HFFc6 (cell line): ENCODE measurements around the gene POMGNT1. TPM values are rescaled to one million over a fixed set of nuclear protein-coding genes. Genes with fewer than 3 reads are reported as not detected.

Experiments
- DNase-seq: peaks from one replicate; pipeline ENCODE4 v3.0.0-alpha.2; 2018
- H3K27ac Mint-ChIP-seq: 2 replicates; pipeline ENCODE4 v1.8.0; 2020; ENCODE audit warnings: mild to moderate bottlenecking, mixed read lengths
- H3K27me3 Mint-ChIP-seq: 2 replicates; pipeline ENCODE4 v1.8.0; 2021; ENCODE audit warnings: mild to moderate bottlenecking, moderate library complexity, mixed read lengths; ENCODE audit not compliant: insufficient read depth
- H3K36me3 Mint-ChIP-seq: 2 replicates; pipeline ENCODE4 v1.8.0; 2021; ENCODE audit warnings: low read depth, mixed read lengths
- H3K4me1 Mint-ChIP-seq: 2 replicates; pipeline ENCODE4 v1.8.0; 2020; ENCODE audit warnings: low read depth, mixed read lengths
- H3K4me3 Mint-ChIP-seq: 2 replicates; pipeline ENCODE4 v1.8.0; 2020; ENCODE audit warnings: mild to moderate bottlenecking, moderate library complexity, mixed read lengths
- H3K9me3 Mint-ChIP-seq: 2 replicates; pipeline ENCODE4 v1.8.0; 2020; ENCODE audit warnings: mild to moderate bottlenecking, mixed read lengths
- total RNA-seq, 6 experiments: library from RNA; stranded (reverse); fragmentation: NEBNext Ultra II Directional; extraction: Animal tissue kit (Norgen Biotek cat#: 25700); gene quantifications; 2 replicates in 1 of 6; 3 replicates in 5 of 6; pipeline ENCODE4 v1.2.3, GENCODE V29; 2021
- TF ChIP-seq, protein P1 (sequence below): fragments of 200-600 bp; sonication (generic); IDR thresholded peaks from 2 replicates; pipeline ENCODE4 v1.5.0; 2021; ENCODE audit warnings: antibody characterized with exemption, mild to moderate bottlenecking

Gene POMGNT1
- total RNA-seq, 6 experiments from 2014 or later = 103 to 125 (median 119) TPM

DNA sequence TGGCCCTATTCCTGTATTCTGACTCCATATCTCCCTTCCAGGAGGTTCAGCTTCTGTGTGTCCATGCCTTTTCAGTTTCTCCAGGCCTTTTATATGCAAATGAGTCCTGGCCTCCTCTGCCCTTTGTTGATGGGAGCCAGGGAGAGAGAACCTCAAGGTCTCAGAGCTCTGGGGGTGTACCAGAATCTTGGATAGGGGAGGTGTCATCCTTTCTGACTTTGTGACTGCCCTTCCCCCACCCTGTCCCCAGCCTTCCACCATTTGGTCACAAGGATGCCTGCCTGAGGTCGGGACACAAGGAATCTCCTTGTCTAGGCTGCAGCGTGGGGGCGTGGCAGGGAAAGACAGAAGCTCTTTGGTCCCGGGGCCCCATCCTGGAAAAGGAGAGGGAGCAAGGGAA lies 23.5 kb upstream of the POMGNT1 start:
- peaks cover 11% of the 10 kb centered on the region for H3K4me1 Mint-ChIP-seq
- TF ChIP-seq, protein P1, sequence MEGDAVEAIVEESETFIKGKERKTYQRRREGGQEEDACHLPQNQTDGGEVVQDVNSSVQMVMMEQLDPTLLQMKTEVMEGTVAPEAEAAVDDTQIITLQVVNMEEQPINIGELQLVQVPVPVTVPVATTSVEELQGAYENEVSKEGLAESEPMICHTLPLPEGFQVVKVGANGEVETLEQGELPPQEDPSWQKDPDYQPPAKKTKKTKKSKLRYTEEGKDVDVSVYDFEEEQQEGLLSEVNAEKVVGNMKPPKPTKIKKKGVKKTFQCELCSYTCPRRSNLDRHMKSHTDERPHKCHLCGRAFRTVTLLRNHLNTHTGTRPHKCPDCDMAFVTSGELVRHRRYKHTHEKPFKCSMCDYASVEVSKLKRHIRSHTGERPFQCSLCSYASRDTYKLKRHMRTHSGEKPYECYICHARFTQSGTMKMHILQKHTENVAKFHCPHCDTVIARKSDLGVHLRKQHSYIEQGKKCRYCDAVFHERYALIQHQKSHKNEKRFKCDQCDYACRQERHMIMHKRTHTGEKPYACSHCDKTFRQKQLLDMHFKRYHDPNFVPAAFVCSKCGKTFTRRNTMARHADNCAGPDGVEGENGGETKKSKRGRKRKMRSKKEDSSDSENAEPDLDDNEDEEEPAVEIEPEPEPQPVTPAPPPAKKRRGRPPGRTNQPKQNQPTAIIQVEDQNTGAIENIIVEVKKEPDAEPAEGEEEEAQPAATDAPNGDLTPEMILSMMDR = no peak
- H3K4me3 Mint-ChIP-seq = no peak overlapping the region
- peaks cover 4% of the 10 kb centered on the region; the same call in 1 of the 2 replicates for H3K27me3 Mint-ChIP-seq
- no peak for DNase-seq
- H3K36me3 Mint-ChIP-seq = no peaks in the 10 kb centered on the region; the same call in 1 of the 2 replicates
- H3K27ac Mint-ChIP-seq = no peak overlapping the region
- H3K9me3 Mint-ChIP-seq = no peaks in the 10 kb centered on the region

DNA sequence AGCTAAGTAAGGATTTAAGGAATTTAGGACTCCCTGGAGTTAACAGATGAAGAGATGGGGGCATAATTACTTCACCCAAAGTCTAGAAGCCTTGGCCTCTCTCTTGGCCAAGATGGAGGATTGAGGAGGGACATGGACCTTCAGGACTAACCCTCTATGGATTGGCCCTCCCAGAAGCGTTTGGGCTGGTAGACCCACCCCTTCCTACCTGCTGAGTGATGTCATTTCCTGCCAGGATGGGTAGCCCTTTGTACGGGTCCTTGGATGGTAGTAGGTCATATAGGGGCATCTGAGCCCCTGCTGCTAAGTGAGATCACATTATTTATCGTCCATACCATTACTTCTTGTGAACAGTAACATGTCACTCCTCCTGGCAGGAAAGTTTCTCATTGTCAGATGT lies 22.6 kb upstream of the POMGNT1 start:
- Mint-ChIP-seq H3K27me3 (peaks cover 2% of the 10 kb centered on the region; the same call in 1 of the 2 replicates), H3K9me3 (no peaks in the 10 kb centered on the region), H3K36me3 (no peaks in the 10 kb centered on the region; the same call in 1 of the 2 replicates), H3K27ac (no peak overlapping the region), H3K4me1 (peaks cover 11% of the 10 kb centered on the region), H3K4me3 (no peak overlapping the region)
- TF ChIP-seq, protein P1 = no peak
- DNase-seq = no peak

DNA sequence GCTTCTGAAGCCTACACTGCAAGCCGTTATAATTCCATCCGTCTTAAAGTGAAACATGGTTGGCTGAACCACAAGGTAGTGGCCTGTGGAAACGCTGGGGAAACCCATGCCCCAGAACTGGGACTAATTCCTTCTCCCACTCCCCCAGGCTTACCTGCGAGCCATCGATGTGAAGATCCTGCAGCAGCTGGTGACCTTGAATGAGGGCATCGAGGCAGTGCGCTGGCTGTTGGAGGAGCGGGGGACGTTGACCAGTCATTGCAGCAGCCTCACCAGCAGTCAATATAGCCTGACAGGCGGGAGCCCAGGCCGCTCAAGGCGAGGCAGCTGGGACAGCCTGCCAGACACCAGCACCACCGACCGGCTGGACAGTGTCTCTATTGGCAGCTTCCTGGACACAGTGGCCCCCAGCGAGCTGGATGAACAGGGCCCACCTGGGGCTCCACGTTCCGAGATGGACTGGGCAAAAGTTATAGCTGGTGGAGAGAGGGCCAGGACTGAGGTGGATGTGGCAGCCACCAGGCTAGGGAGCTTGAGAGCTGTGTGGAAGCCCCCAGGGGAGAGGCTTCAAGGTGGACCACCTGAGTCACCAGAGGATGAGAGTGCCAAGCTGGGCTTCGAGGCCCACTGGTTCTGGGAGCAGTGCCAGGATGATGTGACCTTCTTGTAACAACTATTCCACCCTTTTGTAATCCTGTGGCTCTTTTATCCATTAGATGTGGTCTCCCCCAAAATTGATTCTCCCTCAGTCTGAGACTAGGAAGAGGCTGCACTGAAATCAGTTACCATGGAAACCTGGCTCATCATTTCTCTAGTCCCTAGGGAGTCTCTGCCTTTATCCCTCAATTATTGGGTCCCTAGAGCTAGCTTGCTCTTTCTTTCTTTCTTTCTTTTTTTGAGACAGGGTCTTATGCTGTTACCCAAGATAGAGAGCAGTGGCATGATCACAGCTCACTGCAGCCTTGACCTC lies 21.6 kb upstream of the POMGNT1 start:
- Mint-ChIP-seq H3K4me3 (no peak overlapping the region), H3K27ac (no peak overlapping the region; the same call in 1 of the 2 replicates), H3K36me3 (no peaks in the 10 kb centered on the region; the same call in 1 of the 2 replicates), H3K27me3 (no peaks in the 10 kb centered on the region; the same call in 1 of the 2 replicates), H3K4me1 (peaks cover 11% of the 10 kb centered on the region), H3K9me3 (no peaks in the 10 kb centered on the region)
- DNase-seq = no peak
- TF ChIP-seq, protein P1 = no peak

DNA sequence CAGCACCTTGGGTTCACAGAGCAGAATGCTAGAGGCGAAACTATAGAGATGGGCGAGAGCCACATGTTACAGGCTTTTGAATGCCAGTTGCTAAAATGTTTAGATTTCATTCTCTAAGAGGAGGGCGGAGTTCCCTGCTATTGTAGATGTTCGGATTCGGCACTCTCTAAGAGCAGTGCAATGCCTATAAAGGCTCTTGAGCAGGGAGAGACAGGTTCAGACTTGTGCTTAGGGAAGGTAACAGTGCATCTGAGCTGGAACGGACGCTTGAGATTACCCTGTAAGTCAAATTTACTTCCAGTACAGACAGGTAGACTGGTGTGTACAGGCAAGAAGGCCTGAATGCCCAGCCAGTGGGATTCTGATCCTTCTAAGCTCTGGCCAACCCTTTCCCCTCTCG lies 20.2 kb upstream of the POMGNT1 start:
- no peak for DNase-seq
- Mint-ChIP-seq H3K27ac (no peak overlapping the region), H3K27me3 (no peaks in the 10 kb centered on the region; the same call in 1 of the 2 replicates), H3K9me3 (no peaks in the 10 kb centered on the region), H3K36me3 (no peaks in the 10 kb centered on the region; the same call in 1 of the 2 replicates), H3K4me1 (peaks cover 4% of the 10 kb centered on the region), H3K4me3 (no peak overlapping the region)
- TF ChIP-seq, protein P1 = no peak

DNA sequence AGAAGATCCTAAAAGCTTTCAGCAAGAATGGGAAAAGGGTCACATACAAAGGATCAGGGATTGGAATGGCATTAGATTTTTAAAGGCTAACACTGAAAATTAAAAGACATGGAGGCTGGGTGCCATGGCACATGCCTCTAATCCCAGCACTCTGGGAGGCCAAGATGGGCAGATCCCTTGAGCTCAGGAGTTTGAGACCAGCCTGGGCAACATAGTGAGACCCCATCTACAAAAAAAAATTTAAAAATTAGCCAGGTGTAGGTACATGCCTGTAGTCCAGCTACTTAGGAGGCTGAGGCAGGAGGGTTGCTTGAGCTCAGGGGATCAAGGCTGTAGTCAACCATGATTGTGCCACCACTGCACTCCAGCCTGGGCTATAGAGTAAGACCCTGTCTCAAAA lies 17.3 kb upstream of the POMGNT1 start:
- H3K27ac Mint-ChIP-seq = no peak overlapping the region
- H3K27me3 Mint-ChIP-seq = no peaks in the 10 kb centered on the region; the same call in 1 of the 2 replicates
- no peak for DNase-seq
- no peaks in the 10 kb centered on the region for H3K9me3 Mint-ChIP-seq
- no peaks in the 10 kb centered on the region for H3K4me1 Mint-ChIP-seq
- H3K36me3 Mint-ChIP-seq = no peaks in the 10 kb centered on the region; the same call in 1 of the 2 replicates
- TF ChIP-seq, protein P1 = no peak
- H3K4me3 Mint-ChIP-seq = no peak overlapping the region
